ENCODE results near the gene RHBDD2. TPM values are rescaled to one million over a fixed set of nuclear protein-coding genes. Genes with fewer than 3 reads are reported as not detected.
"Not testable (repeated sequence)": the region's sequence is repeated elsewhere in the genome, so short reads cannot be mapped to it uniquely, and the experiment has no call there.

RHBDD2 gene
- total RNA-seq, 1 donor from 2014 or later: 34.1 TPM

DNA sequence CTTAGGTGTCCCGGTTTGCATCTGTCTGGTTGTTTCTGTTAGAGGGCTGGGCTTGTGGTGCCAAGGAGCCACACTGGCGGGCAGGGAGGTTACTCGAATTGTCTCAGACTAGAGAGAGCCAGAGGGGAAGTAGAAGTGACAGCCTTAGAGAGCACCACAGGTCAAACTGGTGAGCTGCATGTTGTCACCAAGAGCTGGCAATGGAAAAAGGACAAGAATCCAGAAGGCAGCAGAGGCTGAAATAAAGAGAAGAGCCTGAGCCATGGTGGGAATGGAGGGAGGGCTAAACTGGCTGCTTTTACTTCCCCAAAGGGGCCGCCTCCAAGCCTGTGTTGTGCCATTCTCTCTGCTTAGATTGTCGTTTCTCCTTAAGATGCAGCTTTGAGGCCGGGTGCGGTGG lies 31.1 kb upstream of the RHBDD2 start:
- Histone ChIP-seq H3K4me1 (peaks cover 8% of the 10 kb centered on the region), H3K9me3 (no peaks in the 10 kb centered on the region), H3K27ac (no peak overlapping the region), H3K36me3 (no peaks in the 10 kb centered on the region), H3K4me3 (no peak overlapping the region), H3K27me3 (no peaks in the 10 kb centered on the region)
- TF ChIP-seq POLR2AphosphoS5 (IDR thresholded peaks at IDR 0.05; ENCODE audit: insufficient read depth in 1 of 2, low read depth in 1 of 2) (no peak), CTCF (IDR thresholded peaks at IDR 0.05) (no peak), POLR2A (IDR thresholded peaks at IDR 0.05) (no peak)
- DNase-seq (ENCODE audit: extremely low spot score in 2 of 2): no peak
- intact Hi-C loops (cut with DNase I): no loop called here

DNA sequence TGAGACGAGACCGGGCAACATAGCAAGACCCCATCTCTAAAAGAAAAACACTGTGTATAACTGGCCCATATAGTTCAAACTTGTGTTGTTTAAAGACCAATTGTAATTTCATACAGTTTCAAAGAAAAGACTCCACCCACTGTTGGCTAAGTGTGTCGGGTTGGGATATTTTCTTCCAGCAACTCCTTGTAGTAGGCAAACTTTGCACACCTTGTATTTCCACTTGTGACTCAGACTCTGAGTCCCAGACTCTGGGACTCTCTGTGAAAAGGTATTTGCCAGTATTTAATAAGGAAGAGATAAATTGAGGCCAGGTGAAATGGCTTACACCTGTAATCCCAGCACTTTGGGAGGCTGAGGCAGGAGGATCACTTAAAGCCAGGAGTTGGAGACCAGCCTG lies 29.3 kb upstream of the RHBDD2 start:
- Histone ChIP-seq H3K4me3 (no peak overlapping the region), H3K9me3 (no peaks in the 10 kb centered on the region), H3K27ac (no peak overlapping the region), H3K27me3 (no peaks in the 10 kb centered on the region), H3K4me1 (no peaks in the 10 kb centered on the region), H3K36me3 (no peaks in the 10 kb centered on the region)
- no peak for DNase-seq (ENCODE audit: extremely low spot score in 2 of 2)
- intact Hi-C loops (cut with DNase I): no loop called here
- TF ChIP-seq POLR2AphosphoS5 (IDR thresholded peaks at IDR 0.05; ENCODE audit: insufficient read depth in 1 of 2, low read depth in 1 of 2) (peak in 1 of 2 donors; percentile 48), CTCF (IDR thresholded peaks at IDR 0.05) (no peak), POLR2A (IDR thresholded peaks at IDR 0.05) (no peak)

DNA sequence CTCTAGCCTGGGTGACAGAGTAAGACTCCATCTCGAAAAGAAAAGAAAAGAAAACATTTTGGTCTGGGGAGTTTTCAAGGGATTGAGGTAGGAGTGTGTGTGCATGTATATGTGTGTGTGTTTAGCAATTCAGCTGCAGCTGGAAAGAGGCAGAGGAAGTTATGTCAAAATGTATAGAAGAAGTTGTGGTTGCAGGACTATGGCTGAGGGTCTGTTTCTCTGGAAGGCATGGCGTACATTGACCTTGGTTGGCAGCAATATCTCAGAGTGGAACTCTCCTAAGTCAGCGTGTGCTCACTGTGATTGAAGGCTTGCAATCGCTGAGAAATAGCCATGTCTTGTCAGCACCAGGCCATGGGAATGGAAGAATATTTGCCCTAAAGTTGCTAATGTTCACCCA lies 28.6 kb upstream of the RHBDD2 start:
- intact Hi-C loops (cut with DNase I): no loop called here
- no peak overlapping the region for H3K27ac ChIP-seq
- no peak overlapping the region for H3K4me3 ChIP-seq
- H3K27me3 ChIP-seq: no peaks in the 10 kb centered on the region
- no peaks in the 10 kb centered on the region for H3K9me3 ChIP-seq
- TF ChIP-seq CTCF (IDR thresholded peaks at IDR 0.05): no peak
- no peak for TF ChIP-seq POLR2AphosphoS5 (IDR thresholded peaks at IDR 0.05; ENCODE audit: insufficient read depth in 1 of 2, low read depth in 1 of 2)
- TF ChIP-seq POLR2A (IDR thresholded peaks at IDR 0.05): no peak
- H3K4me1 ChIP-seq: no peaks in the 10 kb centered on the region
- no peaks in the 10 kb centered on the region for H3K36me3 ChIP-seq
- no peak for DNase-seq (ENCODE audit: extremely low spot score in 2 of 2)

DNA sequence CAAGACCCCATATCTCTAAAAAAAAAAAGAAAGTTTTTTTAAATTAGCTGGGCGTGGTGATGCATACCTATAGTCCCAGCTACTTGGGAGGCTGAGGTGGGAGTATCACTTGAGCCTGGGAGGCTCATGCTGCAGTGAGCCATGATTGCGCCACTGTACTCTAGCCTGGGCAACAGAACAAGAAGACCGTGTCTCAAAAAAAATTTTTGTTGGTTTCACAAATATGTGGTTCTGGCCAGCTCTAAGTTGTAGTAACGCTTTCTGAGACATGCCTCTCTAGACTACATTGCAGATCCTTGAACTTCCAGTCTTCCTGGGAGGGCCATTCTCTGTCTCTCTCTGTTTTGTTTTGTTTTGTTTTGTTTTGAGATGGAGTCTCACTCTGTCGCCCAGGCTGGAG lies 24.6 kb upstream of the RHBDD2 start:
- DNase-seq (ENCODE audit: extremely low spot score in 2 of 2): no peak
- Histone ChIP-seq H3K9me3 (no peaks in the 10 kb centered on the region), H3K4me3 (no peak overlapping the region), H3K36me3 (no peaks in the 10 kb centered on the region), H3K4me1 (no peaks in the 10 kb centered on the region), H3K27me3 (no peaks in the 10 kb centered on the region), H3K27ac (no peak overlapping the region)
- intact Hi-C loops (cut with DNase I): no loop called here
- no peak for TF ChIP-seq POLR2AphosphoS5 (IDR thresholded peaks at IDR 0.05; ENCODE audit: insufficient read depth in 1 of 2, low read depth in 1 of 2)

GRCh38 chr7:75854813-75855345 lies 24.0 kb upstream of the RHBDD2 start:
- H3K9me3 ChIP-seq; DNase-seq (ENCODE audit: extremely low spot score in 2 of 2); H3K4me1 ChIP-seq; H3K4me3 ChIP-seq; intact Hi-C loops (cut with DNase I); H3K36me3 ChIP-seq; H3K27me3 ChIP-seq; H3K27ac ChIP-seq: not testable (repeated sequence)

DNA sequence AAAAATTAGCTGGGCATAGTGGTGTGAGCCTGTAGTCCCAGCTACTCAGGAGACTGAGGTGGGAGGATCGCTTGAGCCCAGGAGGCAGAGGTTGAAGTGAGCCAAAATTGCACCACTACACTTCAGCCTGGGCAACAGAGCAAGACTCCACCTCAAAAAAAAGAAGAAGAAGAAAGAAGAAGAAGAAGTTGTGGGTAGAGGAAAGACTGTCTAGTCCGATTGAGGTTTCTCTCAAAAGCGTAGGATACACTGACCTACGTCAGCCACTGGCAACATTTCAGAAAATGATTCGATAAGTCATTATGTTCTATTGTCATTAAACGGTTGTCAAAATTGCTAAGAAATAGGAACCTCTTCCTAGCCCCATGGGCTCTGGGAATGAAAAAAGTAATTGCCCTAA lies 22.3 kb upstream of the RHBDD2 start:
- Histone ChIP-seq H3K4me1 (no peaks in the 10 kb centered on the region), H3K27ac (no peak overlapping the region), H3K9me3 (no peaks in the 10 kb centered on the region), H3K36me3 (no peaks in the 10 kb centered on the region), H3K27me3 (no peaks in the 10 kb centered on the region), H3K4me3 (no peak overlapping the region)
- intact Hi-C loops (cut with DNase I): no loop called here
- no peak for TF ChIP-seq CTCF (IDR thresholded peaks at IDR 0.05)
- TF ChIP-seq POLR2A (IDR thresholded peaks at IDR 0.05): no peak
- no peak for TF ChIP-seq POLR2AphosphoS5 (IDR thresholded peaks at IDR 0.05; ENCODE audit: insufficient read depth in 1 of 2, low read depth in 1 of 2)
- DNase-seq (ENCODE audit: extremely low spot score in 2 of 2): no peak

Measured in vagina (tissue), 2 donors.